IMR-90 (cell line): Measurements from ENCODE around the gene TK1. TPM values are rescaled to one million over a fixed set of nuclear protein-coding genes. Genes with fewer than 3 reads are reported as not detected.

Experiments used
- ATAC-seq: fragments of 200-7000 bp; cut with Tn5 transposase; 2 replicates; pipeline ENCODE4 v1.9.1; 2020; ENCODE audit warnings: low read depth, mild to moderate bottlenecking, moderate library complexity
- BruUV-seq: library from RNA; stranded (reverse); fragments of 400-500 nt; replicated peaks from 2 replicates; lab custom pipeline; 2021; lab: Mats Ljungman, UMichigan
- CTCF ChIA-PET: fragments of 300-600 bp; formaldehyde crosslinking; extraction: SDS; loops from one replicate; lab custom pipeline; 2021; ENCODE audit warnings: antibody characterized with exemption; lab: Yijun Ruan, JAX
- POLR2A ChIA-PET: fragments of 300-600 bp; sonication (Branson Sonifier 250); formaldehyde crosslinking; loops from one replicate; lab custom pipeline; 2022; ENCODE audit warnings: antibody characterized with exemption; ENCODE audit not compliant: unreplicated experiment; lab: Charles Lee
- DNase-seq: peaks from one replicate; pipeline ENCODE4 v3.0.0; 2013
- H2AFZ ChIP-seq: replicated peaks from 2 replicates; pipeline ENCODE3; 2013; ENCODE audit warnings: low read length, mild to moderate bottlenecking; ENCODE audit not compliant: poor library complexity
- H2AK5ac ChIP-seq: 2 replicates; pipeline ENCODE4 v1.6.1; 2013; ENCODE audit warnings: low read depth, low read length, inconsistent platforms
- H2AK9ac ChIP-seq: replicated peaks from 2 replicates; pipeline ENCODE3; 2013; ENCODE audit warnings: mild to moderate bottlenecking, low read depth, low read length, moderate library complexity; ENCODE audit not compliant: poor library complexity
- H2BK120ac ChIP-seq: 2 replicates; pipeline ENCODE4 v1.6.1; 2013; ENCODE audit warnings: low read depth, low read length, inconsistent platforms
- H2BK15ac ChIP-seq: 3 replicates; pipeline ENCODE4 v1.6.1; 2013; ENCODE audit warnings: low read depth, low read length, inconsistent platforms
- H2BK20ac ChIP-seq: 2 replicates; pipeline ENCODE4 v1.6.1; 2013; ENCODE audit warnings: low read depth, mild to moderate bottlenecking, inconsistent platforms, low read length, moderate library complexity
- H2BK5ac ChIP-seq: 2 replicates; pipeline ENCODE4 v1.6.1; 2013; ENCODE audit warnings: mild to moderate bottlenecking, low read depth, low read length, inconsistent platforms; ENCODE audit not compliant: poor library complexity, severe bottlenecking
- H3K14ac ChIP-seq: replicated peaks from 2 replicates; pipeline ENCODE4 v1.6.1; 2013; ENCODE audit warnings: low read depth, low read length, inconsistent platforms
- H3K18ac ChIP-seq: 2 replicates; pipeline ENCODE4 v1.6.1; 2013; ENCODE audit warnings: low read depth, low read length, control low read depth
- H3K23ac ChIP-seq: 2 replicates; pipeline ENCODE4 v1.6.1; 2013; ENCODE audit warnings: low read depth, low read length, inconsistent platforms
- H3K27ac ChIP-seq: 2 replicates; pipeline ENCODE4 v1.5.1; 2013; ENCODE audit warnings: mild to moderate bottlenecking, control low read depth, low read length; ENCODE audit not compliant: insufficient read depth
- H3K27me3 ChIP-seq: 2 replicates; pipeline ENCODE4 v1.6.1; 2013; ENCODE audit warnings: low read length; ENCODE audit not compliant: control insufficient read depth, insufficient read depth
- H3K36me3 ChIP-seq: 2 replicates; pipeline ENCODE4 v1.6.1; 2013; ENCODE audit warnings: low read length, mixed read lengths; ENCODE audit not compliant: control insufficient read depth, insufficient read depth
- H3K4ac ChIP-seq: 2 replicates; pipeline ENCODE4 v1.6.1; 2013; ENCODE audit warnings: low read depth, low read length, inconsistent platforms
- H3K4me1 ChIP-seq: 2 replicates; pipeline ENCODE4 v1.6.1; 2013; ENCODE audit warnings: low read length, mixed read lengths; ENCODE audit not compliant: control insufficient read depth, insufficient read depth
- H3K4me2 ChIP-seq: 2 replicates; pipeline ENCODE4 v1.6.1; 2013; ENCODE audit warnings: low read depth, mild to moderate bottlenecking, control low read depth, low read length, moderate library complexity
- H3K4me3 ChIP-seq: 2 replicates; pipeline ENCODE4 v1.5.1; 2013; ENCODE audit warnings: low read depth, mild to moderate bottlenecking, control low read depth, low read length, moderate library complexity; ENCODE audit not compliant: insufficient read depth
- H3K56ac ChIP-seq: 2 replicates; pipeline ENCODE4 v1.6.1; 2013; ENCODE audit warnings: low read length, inconsistent platforms; ENCODE audit not compliant: insufficient read depth; ENCODE audit errors: extremely low read depth
- H3K79me1 ChIP-seq, 2 experiments: 2 replicates each; pipeline ENCODE4 v1.6.1; 2013; ENCODE audit warnings: low read length in 2 of 2, inconsistent platforms in 1 of 2, low read depth in 1 of 2
- H3K9ac ChIP-seq: 2 replicates; pipeline ENCODE4 v1.6.1; 2013; ENCODE audit warnings: low read depth, low read length, control low read depth
- H3K9me1 ChIP-seq: 2 replicates; pipeline ENCODE4 v1.6.1; 2013; ENCODE audit warnings: low read length, inconsistent platforms; ENCODE audit not compliant: insufficient read depth
- H3K9me3 ChIP-seq: 2 replicates; pipeline ENCODE4 v1.6.1; 2013; ENCODE audit warnings: low read length; ENCODE audit not compliant: control insufficient read depth, insufficient read depth
- H4K20me1 ChIP-seq: 2 replicates; pipeline ENCODE4 v1.6.1; 2013; ENCODE audit warnings: low read length, inconsistent platforms; ENCODE audit not compliant: insufficient read depth
- H4K5ac ChIP-seq: 2 replicates; pipeline ENCODE4 v1.6.1; 2013; ENCODE audit warnings: mild to moderate bottlenecking, low read depth, low read length, control low read depth
- H4K8ac ChIP-seq, 2 experiments: 2 replicates each; pipeline ENCODE4 v1.6.1; 2013; ENCODE audit warnings: low read depth in 2 of 2, low read length in 2 of 2, control low read depth in 1 of 2, inconsistent platforms in 1 of 2
- H4K91ac ChIP-seq: 2 replicates; pipeline ENCODE4 v1.6.1; 2013; ENCODE audit warnings: low read depth, low read length, inconsistent platforms; ENCODE audit not compliant: insufficient read depth
- CEBPB ChIP-seq: IDR thresholded peaks from 2 replicates; pipeline ENCODE4 v1.6.1; 2012; ENCODE audit warnings: low read depth, low read length, improper control_type of control experiment
- CHD1 ChIP-seq: IDR thresholded peaks from 2 replicates; pipeline ENCODE4 v1.6.1; 2012; ENCODE audit warnings: low read depth, low read length, improper control_type of control experiment
- FOS ChIP-seq: fragments of 150-350 bp; IDR thresholded peaks from 2 replicates; pipeline ENCODE4 v1.6.1; 2016; ENCODE audit warnings: low read depth, low read length
- MAFK ChIP-seq: IDR thresholded peaks from 2 replicates; pipeline ENCODE4 v1.6.1; 2012; ENCODE audit warnings: low read depth, low read length, improper control_type of control experiment
- MAZ ChIP-seq: IDR thresholded peaks from 2 replicates; pipeline ENCODE4 v1.6.1; 2012; ENCODE audit warnings: low read depth, mild to moderate bottlenecking, low read length, improper control_type of control experiment, moderate library complexity, borderline replicate concordance
- MXI1 ChIP-seq: IDR thresholded peaks from 2 replicates; pipeline ENCODE4 v1.6.1; 2012; ENCODE audit warnings: low read depth, mild to moderate bottlenecking, low read length, moderate library complexity, borderline replicate concordance
- RAD21 ChIP-seq: IDR thresholded peaks from 2 replicates; pipeline ENCODE4 v1.6.1; 2012; ENCODE audit warnings: low read length, improper control_type of control experiment
- RCOR1 ChIP-seq: IDR thresholded peaks from 2 replicates; pipeline ENCODE4 v1.6.1; 2012; ENCODE audit warnings: mild to moderate bottlenecking, low read length, improper control_type of control experiment; ENCODE audit not compliant: insufficient replicate concordance
- RFX5 ChIP-seq: IDR thresholded peaks from 2 replicates; pipeline ENCODE4 v1.8.0; 2012; ENCODE audit warnings: low read depth, mild to moderate bottlenecking, low read length, moderate library complexity
- WGBS, 2 experiments: methylation state at CpG; one replicate each; pipeline versions ENCODE4 v1.1.5 to v1.1.7; 2013; ENCODE audit warnings: missing lambda C conversion rate in 2 of 2; ENCODE audit not compliant: insufficient read length in 1 of 2; ENCODE audit errors: extremely low coverage in 2 of 2; 5-methylcytosine and 5-hydroxymethylcytosine counted together
- dilution Hi-C: fragments of 300-500 bp; cut with HindIII; formaldehyde crosslinking; loops from one replicate; pipeline ENCODE4 v1.14.3; 2018; ENCODE audit warnings: low sequenced_read_pairs; ENCODE audit not compliant: unreplicated experiment
- in situ Hi-C: fragments of 300-500 bp; cut with MboI; formaldehyde crosslinking; loops from 3 replicates; pipeline ENCODE4 v1.14.3; 2019; ENCODE audit warnings: low sequenced_read_pairs, inconsistent platforms, mixed read lengths
- intact Hi-C: fragments of 100-400 bp; cut with micrococcal nuclease; formaldehyde crosslinking; loops from 2 replicates; pipeline ENCODE4 v1.10.0; 2022
- polyA plus RNA-seq, 3 experiments: library from polyadenylated mRNA; depleted of rRNA; stranded (reverse); fragments of >200 nt; gene quantifications; 2 replicates each; pipeline ENCODE4 v1.2.3, GENCODE V29; 2012; ENCODE audit warnings: low replicate concordance in 1 of 3
- total RNA-seq: library from RNA; depleted of rRNA; stranded (reverse); fragments of >200 nt; gene quantifications from 2 replicates; pipeline ENCODE4 v1.2.3, GENCODE V29; 2012
- TF ChIP-seq, protein P1 (sequence below): conservative IDR thresholded peaks from 2 replicates; pipeline ENCODE4 v1.5.1; 2012; ENCODE audit warnings: mild to moderate bottlenecking, low read depth, low read length, improper control_type of control experiment
- TF ChIP-seq, protein P2 (sequence below): fragments of 150-350 bp; IDR thresholded peaks from 2 replicates; pipeline ENCODE4 v1.6.1; 2016; ENCODE audit warnings: low read depth, mild to moderate bottlenecking, low read length, moderate library complexity, borderline replicate concordance

Gene TK1
- total and polyA plus RNA-seq, 2 of the 4 experiments (the other 2 are of a cell fraction): 150 to 219 TPM

DNA sequence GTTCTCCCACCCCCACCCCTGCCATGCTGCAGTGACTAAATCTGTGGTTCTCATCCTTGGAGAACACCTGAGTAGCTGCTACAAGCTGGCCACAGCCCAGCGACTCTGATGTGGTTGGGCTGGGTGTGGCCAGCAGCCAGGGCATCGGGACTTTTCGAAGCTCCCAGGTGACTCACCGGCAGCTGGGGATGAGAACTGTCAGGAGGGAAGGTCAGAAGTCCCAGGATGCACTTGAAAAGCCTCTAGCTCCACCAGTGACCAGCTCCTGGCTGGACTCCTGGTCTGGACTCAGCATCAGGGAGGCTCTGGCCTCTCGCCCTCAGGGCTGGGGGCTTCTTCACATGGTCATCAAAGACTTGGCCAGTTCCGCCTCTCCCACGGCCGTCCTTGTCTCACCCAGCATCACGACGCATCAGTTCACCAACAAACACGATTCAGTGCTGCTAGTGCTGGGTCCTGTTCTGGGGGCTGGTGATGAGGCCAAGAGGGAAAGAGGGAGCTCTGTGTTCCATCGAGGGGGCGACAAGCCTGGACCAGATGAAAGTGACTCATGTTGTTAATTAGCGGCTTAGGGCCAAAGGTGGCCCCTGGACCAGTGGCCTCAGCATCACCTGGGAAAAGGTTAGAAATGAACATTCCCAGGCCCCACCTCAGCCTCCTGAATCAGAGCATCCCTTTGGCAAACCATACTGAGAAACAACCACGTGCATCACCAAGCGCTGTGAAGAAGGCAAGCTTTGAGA, 44.6 kb downstream of the TK1 start:
- H2AK9ac ChIP-seq: peak overlapping the region; percentile 42
- no peak overlapping the region for H4K8ac ChIP-seq
- peaks cover 3% of the 10 kb centered on the region; the same call in 1 of the 2 replicates for H3K4me1 ChIP-seq
- ChIA-PET POLR2A (no interaction called here), CTCF (no interaction called here)
- H2AK5ac ChIP-seq: peak overlapping the region; percentile 46; the same call in 1 of the 2 replicates
- TF ChIP-seq MAZ (no peak), CHD1 (no peak), MAFK (no peak), FOS (no peak), MXI1 (no peak), CEBPB (no peak), RFX5 (no peak), RCOR1 (no peak), RAD21 (no peak)
- TF ChIP-seq, protein P1, sequence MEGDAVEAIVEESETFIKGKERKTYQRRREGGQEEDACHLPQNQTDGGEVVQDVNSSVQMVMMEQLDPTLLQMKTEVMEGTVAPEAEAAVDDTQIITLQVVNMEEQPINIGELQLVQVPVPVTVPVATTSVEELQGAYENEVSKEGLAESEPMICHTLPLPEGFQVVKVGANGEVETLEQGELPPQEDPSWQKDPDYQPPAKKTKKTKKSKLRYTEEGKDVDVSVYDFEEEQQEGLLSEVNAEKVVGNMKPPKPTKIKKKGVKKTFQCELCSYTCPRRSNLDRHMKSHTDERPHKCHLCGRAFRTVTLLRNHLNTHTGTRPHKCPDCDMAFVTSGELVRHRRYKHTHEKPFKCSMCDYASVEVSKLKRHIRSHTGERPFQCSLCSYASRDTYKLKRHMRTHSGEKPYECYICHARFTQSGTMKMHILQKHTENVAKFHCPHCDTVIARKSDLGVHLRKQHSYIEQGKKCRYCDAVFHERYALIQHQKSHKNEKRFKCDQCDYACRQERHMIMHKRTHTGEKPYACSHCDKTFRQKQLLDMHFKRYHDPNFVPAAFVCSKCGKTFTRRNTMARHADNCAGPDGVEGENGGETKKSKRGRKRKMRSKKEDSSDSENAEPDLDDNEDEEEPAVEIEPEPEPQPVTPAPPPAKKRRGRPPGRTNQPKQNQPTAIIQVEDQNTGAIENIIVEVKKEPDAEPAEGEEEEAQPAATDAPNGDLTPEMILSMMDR: no peak
- TF ChIP-seq, protein P2, sequence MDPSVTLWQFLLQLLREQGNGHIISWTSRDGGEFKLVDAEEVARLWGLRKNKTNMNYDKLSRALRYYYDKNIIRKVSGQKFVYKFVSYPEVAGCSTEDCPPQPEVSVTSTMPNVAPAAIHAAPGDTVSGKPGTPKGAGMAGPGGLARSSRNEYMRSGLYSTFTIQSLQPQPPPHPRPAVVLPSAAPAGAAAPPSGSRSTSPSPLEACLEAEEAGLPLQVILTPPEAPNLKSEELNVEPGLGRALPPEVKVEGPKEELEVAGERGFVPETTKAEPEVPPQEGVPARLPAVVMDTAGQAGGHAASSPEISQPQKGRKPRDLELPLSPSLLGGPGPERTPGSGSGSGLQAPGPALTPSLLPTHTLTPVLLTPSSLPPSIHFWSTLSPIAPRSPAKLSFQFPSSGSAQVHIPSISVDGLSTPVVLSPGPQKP: no peak
- no peaks in the 10 kb centered on the region; the same call in 1 of the 2 replicates for H3K27me3 ChIP-seq
- 70% methylated on average over 2 of the region's 16 CpGs; no CpG with 5 or more reads in 1 of the 2 experiments for WGBS, 2 experiments
- H3K23ac ChIP-seq: no peak overlapping the region
- no peaks in the 10 kb centered on the region for H3K36me3 ChIP-seq
- H3K27ac ChIP-seq: no peak overlapping the region
- H3K4me3 ChIP-seq: no peak overlapping the region
- in situ Hi-C loops: no loop called here
- no peak overlapping the region for H4K5ac ChIP-seq
- BruUV-seq: no TSS peak
- no peak overlapping the region for H3K18ac ChIP-seq
- H3K9me3 ChIP-seq: no peaks in the 10 kb centered on the region
- H2BK5ac ChIP-seq: no peak overlapping the region
- H2AFZ ChIP-seq: peak overlapping the region; percentile 43
- no peak overlapping the region for H3K4me2 ChIP-seq
- no peaks in the 10 kb centered on the region for H3K79me1 ChIP-seq
- no peak overlapping the region for H2BK120ac ChIP-seq
- DNase-seq: peak; percentile 81
- no peak overlapping the region for H3K4ac ChIP-seq
- no peak overlapping the region for H3K9ac ChIP-seq
- intact Hi-C loops: no loop called here
- ATAC-seq: no peak
- H3K9me1 ChIP-seq: no peaks in the 10 kb centered on the region
- dilution Hi-C loops: no loop called here
- H3K56ac ChIP-seq: no peak overlapping the region
- H4K20me1 ChIP-seq: no peaks in the 10 kb centered on the region
- H3K14ac ChIP-seq: no peak overlapping the region
- H2BK15ac ChIP-seq: no peak overlapping the region
- H2BK20ac ChIP-seq: no peak overlapping the region
- H4K91ac ChIP-seq: no peak overlapping the region
